Effector CD4-positive, alpha-beta T cell (primary cell): ENCODE measurements around the gene PCDH9.

Experiments used
- DNase-seq: peaks from one replicate; pipeline ENCODE4 v3.0.0-alpha.2; 2020

PCDH9 gene

DNA sequence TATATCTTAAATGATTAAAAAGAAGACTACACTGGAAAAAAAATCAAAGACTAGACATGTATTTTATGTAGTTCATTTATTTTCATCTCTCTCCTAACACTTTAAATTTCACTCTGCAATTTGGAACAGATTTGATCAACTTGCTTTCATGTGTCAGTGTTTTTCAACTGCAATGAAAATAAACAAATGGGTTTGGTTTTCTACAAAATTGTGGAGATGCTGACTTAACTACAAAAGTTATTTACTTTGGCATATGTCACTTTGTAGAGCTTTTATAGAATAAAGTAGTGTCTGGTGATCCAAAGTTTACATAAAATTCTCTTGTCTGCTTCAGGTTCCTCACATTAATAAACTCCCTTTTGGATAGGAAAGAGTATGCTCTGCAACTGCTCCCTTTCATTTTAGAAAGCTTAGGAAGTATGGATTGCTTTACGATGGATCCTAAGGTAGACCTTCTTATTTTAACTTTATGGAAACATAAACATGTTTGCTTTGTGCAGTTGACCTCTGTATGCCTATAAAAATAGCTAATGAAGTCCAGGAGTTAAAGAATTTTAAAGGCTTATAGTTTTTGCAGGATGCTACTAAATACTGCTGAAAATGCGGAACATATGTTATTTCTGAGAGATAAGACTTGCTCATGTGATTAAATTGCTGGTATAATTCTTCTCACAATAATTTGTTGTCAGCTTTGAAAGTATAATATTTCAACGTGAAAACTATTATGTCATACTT lies 815.9 kb downstream of the PCDH9 start:
- no peak for DNase-seq

DNA sequence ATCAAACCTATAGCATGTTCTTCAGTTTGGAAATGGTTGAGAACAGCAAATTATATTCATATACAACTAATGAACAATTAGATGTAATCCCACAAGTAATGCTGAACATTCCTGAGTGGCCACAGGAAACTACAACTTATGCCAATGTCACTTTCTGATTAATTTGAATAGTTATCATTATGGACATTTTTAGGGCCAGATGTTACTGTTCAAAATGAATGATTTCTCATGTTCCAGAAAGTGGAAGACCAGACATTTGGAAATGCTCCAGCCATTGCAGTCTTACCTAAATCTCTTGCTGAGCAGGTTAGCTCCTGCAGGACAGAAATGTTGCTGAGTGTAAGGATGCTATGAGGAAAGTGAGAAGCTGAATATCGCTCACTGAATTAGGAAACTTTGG lies 819.8 kb downstream of the PCDH9 start:
- no peak for DNase-seq

DNA sequence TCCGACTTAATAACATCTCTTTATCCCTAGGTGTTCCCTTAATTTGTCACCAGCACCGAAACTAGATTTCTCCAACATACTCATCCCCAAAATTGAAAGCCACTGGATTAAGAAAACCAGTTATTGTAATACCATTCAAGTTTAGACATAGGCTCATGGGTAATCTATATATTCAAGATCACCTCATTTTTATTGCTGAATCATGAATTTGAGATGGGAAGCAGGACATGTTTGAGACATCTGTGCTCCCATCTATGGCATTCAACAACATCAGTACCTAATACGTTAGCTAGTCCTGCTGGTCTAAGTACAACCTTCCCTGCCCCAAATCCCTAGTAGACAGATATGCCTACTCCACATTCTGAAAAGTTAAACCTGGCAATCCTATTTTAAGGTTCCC lies 820.6 kb downstream of the PCDH9 start:
- no peak for DNase-seq

DNA sequence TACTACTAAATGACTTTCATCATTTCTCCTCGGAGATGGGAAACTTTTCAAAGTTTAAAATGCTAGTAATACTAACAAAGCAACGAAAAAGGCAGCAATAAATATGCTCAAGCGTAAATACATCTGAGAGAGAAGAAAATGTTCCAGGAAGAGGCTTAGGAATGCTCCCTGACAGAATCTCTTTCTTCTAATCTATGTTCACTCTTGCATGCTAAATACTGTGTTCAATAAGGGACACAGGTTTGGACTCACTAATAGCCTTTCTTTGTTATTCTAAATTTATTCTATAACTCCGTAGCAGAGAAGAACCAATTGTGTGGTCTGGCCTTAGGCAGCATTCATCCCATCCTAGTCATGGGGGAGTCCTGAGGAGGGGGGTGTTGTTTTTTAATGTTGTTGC lies 823.0 kb downstream of the PCDH9 start:
- no peak for DNase-seq

DNA sequence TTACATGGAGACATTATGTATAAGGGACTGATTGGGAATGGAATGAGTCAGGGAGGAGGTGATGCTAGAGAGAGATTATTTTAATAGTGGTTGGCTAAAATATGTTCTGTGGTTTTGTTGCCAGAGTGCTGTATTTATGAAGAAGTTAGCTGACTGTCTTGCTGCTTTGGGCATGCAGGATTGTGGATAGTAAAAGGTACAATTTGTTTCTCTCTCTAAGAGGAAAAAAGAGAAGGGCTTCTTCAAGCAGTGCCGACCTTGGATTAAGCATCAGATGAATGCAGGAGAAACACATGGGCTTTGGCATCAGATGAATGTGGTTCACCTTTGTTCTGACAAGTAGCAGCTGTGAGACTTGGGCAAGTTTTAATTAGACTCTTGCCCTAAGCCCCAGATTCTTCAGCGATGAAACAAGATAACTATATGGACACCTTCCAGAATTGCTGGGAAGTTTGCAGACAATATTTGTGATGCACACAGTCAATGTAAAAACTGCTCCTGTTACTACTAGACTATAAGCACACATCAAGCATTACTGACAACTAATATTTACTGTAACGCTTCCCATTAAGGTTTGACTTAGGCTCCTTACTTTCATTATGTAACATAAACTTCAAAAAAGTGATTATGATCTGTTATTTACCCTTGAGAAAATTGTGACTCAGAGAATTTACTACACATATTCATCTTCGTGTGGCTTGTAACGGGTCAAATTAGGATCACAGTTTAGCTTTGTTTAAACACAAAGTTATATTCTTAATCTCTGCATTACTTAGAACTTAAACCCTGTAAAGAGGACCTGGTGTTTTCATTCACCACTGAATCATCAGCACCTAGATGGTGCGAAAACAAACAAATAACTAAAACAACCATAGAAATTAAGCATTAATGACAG lies 824.0 kb downstream of the PCDH9 start:
- no peak for DNase-seq

DNA sequence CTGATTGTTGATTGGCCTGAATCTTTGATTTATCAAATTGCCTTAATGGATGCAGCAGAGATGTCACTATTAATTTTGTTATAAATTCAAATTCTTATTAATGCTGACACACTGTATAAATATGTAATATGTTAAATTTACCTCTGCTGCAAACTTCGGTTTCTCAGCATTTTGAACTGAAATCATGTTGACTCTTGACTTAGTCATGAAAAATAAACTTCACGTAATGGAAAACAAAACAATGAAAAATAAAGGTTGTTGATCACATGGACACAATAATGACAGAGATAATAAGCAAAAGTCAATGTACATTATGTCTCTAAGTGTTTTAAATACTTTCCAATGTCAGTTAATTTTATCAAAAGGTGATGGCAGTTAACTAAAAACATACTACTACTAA lies 827.6 kb downstream of the PCDH9 start:
- no peak for DNase-seq

DNA sequence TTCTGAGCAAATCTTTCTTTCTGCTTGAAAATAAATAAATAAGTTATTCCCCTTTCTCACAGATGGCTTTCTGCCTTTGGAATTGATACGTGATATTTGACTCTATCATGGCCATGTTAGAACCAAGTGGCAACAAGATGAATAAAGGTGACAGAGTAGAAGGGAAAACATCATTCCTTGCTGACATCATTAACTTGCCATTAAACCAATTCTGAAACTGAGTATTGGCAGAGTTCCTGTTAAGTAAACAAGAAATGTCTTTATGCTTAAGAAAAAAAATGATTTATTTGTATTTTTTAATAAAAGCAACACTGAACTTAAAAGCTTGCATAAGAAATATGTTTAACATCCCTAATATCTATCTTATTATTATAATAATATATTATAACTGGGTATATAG lies 828.1 kb downstream of the PCDH9 start:
- no peak for DNase-seq

DNA sequence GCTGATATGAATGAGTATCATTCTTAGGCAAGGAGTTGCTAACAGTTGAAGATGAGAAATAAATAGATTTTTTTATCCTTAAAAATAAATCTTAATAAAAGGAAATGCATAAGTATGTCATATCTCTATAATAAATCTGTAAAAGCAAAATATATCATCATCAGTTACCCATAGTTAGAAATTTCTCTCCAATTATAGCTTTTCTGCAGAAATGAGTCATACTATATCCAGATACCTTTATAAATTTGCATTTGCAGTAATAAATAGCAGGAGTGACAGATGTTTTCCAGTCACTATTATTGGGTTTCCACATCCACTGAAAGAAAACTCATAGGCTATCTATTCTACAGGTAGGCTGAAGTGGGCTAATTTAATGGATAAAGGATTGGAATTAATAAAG lies 829.8 kb downstream of the PCDH9 start:
- DNase-seq: no peak

DNA sequence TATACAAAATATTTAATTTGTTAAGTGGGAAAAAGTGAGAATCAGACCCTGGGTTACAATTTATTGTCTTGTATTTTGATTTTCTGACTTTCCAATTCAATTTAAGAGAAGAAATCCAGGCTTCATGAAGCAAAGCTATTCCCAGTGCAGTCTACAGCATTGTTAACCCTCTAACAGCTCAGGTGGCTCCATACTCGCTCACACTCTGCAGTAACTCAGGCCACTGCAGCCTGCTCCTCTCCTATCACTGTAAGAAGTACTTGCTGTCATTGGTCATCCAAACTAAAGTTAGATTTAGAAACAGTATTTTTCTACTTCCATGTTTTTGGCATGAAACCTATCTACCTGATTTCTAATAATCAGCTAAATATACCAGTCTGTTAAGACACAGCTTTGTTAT lies 830.3 kb downstream of the PCDH9 start:
- no peak for DNase-seq

DNA sequence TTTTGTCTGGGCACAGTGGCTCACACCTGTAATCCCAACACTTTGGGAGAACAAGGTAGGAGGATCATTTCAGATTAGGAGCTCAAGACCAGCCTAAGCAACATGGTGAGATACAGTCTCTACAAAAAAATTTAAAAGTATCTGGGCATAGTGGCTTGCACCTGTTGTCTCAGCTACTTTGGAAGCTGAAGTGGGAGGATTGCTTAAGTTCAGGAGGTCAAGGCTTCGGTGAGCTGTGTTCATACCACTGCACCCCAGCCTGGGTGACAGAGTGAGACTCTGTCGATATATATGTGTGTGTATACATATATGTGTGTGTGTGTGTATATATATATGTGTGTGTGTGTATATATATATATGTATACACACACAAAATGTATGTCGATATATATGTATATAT lies 833.0 kb downstream of the PCDH9 start:
- DNase-seq: no peak

DNA sequence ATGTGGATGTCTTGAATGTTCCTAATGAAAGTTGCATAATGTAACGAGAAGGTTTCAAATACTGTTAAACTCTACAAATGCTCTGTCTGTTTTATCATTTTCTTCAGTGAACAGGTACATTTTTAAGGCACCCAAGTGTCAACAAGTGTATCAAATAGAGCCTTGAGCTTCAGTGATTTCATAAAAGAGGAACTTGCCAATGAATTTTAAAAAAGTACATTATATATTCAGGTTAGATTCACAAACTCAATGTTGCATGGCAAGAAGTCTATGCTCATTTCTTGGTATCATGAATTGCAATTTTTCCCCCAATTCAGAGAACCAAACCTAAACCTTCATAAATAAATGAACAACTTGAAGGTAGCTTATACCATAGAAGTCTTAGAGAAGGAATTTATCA lies 838.8 kb downstream of the PCDH9 start:
- no peak for DNase-seq

DNA sequence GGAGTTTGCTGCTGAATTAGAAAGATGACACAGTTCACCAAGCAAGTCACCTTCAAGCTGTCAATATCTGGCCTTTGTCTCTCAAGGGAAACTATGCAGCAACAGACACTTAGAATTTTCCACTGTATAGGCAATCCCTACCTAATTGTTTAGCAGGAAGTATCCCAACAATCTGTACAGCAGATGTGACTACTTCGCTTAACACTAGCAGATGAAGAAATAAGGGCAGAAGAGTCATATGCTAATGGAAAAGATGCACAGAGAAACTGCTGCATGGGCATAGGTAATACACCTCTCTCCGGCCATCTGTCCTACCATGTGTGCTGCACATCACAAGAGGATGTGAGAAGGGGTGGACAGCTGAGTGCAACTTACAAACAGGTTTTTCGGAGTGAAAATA lies 851.2 kb downstream of the PCDH9 start:
- no peak for DNase-seq

DNA sequence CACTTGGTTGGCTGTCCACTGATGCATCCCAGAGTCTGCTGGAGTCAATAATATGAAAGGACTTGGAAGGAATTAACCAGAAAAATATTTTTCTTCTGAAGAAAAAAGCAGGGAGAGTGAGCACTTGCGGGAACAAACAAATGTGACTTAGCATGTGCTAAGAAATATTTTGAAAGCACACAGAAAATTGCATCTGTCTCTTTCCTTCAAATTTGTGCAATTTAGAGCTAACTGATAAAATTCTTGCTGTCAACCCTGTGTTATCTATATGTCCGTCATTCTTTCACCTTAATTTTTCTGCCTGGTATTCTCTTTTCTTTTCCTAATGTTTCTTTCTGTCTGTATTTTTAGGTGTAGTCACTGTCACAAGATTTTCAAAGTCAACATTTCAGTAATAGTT lies 852.6 kb downstream of the PCDH9 start:
- no peak for DNase-seq

DNA sequence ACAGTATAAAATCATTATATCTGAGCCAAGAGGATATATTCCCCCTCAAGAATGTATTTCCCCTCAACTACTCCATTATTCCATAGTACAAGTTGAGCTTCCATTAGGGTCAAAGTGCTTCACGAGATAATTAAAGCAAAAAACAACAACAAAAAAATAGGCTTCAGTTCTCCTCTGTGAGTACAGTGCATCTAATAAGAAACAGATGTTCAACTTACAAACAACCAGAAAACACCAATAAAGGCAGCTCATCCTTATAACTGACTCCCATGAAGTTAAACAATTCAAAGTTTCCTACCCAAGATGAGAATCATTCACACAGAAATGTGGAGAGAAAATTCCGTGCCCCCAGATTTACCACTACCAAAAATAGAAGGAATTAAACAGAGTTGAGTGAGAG lies 854.4 kb downstream of the PCDH9 start:
- DNase-seq: no peak

DNA sequence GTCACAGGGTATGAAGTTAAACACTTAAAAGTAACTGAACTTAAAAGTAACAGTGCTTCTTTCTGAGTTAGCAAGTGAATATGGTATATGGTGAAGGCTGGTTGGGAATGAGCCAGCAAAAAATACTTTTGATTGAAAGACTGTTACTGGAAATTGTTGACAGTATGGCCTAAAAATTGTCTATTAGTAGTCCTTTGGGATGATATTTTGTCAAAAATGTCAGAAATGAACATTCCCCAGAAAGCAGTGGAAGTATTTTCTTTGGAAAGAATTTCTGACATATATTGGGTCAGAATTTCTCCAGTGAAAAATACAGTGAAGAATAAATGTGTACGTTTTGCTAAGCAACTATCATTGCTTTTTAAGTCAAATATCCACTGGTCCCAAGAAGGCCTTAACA lies 860.5 kb downstream of the PCDH9 start:
- no peak for DNase-seq

DNA sequence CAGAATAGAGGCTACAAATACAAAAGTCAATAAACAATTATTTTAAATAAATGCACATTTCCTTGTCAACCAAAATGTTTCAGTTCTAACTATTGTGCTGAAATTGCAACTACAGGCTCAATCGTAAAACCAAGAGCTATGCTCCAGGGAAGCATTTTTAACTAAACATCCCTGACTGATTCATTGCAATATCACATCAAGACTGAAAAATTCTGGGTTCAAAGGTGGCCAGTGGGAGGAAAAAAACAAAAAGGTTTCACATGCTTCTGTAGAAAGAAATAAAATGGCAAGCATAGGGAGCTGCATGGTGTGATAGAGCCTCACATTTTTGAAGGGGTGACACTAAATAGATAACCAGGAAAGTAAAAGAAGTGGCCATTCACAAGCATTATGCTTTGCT lies 862.8 kb downstream of the PCDH9 start:
- no peak for DNase-seq

DNA sequence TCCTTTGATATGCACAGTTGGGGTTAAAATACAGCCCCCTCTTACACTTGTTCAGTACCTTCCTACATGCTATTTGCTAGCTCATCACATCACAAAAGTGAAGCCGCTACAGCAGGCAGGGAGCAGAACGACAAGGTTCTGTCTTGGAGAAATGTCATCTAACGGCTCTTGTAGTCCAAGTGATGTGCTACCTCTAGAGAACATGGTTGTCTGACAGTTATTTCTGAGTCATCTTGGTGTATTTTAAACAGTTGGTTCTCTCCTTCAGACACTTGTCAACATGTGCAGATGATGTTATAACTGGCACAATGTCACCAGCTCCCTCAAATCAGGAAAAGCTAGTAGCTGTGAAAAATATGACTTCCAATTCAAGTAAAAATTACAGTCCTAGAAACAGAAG lies 865.0 kb downstream of the PCDH9 start:
- no peak for DNase-seq

DNA sequence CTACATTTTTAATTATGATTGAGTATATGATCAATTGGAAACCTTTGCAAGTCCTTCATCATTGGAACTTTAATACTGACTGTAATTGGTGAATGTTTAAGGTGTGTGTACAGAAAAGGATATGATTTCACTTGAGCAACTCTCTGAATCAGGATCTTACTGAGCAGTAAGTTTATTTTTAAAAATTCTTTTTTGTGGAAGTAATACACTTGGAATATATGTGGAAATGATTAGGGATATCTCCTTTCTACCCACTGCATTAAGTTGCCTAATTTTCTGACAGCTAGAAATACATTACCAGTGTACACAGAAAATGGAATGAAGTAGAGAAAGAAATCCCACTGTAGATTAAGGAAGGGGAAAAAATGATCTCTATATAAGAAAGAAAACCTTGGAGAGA lies 865.8 kb downstream of the PCDH9 start:
- no peak for DNase-seq

DNA sequence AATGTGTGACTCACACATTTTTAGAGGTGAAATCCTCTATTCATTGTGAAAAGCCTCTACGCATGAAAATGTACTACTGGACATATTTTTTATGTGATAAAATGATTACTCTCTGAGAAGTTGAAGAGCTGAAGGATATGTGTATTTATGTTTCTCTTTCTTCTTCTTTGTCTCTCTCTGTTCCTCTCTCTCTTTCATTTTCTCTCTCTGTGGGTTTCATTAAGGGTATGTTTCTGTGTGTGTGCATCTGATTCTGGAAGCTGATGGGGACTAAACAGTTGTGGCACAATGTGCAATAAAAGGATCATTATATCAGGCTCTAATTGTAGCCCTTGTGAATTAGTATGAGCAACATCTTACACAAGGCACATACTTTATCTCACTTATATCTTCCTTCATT lies 867.7 kb downstream of the PCDH9 start:
- no peak for DNase-seq

DNA sequence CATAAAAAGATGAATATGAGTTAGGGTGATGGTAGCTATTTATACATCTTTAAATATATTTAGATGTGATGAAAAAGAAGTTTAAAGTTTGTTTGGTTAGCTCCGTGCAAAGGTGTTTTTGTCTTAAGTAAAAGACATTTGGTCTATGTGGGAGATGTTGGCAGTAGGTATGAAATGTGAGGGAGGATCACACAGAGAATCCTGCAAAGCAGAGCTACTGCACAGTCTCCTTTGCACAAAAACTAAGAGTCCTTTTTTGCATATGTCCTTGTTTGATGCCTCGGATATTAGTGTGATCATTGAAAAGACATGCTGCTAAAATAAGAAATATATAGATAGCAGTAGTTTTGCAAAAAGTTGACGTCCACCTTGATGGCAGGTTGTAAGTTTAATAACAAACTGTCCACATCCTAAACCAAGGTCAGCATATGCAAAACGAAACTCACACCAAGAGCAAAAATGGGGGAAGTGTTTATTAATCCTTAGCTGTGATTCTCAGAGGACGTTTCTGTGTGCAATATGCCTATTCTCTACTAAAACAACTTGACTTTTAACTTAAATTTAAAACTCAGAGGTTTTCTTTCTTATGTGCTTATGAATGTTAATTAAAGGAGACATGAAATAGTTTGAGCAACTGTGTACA lies 870.1 kb downstream of the PCDH9 start:
- DNase-seq: no peak

DNA sequence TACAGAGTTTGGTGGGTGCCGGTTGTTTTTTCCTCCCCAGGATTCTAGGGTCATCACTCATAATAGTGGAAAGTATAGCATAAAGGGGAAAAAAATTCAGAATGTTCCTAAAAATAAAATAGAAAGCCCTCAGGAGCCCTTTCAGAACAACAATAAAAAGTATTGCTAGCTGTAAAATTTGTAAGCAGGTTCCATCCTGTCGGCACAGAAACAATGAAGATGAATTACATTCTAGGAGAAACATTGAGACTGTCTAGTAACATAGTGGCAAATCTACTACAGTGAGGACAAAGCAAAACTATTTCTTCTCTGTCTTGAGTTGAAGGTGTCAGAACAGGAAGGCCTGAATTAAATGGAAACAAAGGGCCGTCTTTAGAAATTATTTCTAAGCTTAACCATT lies 870.7 kb downstream of the PCDH9 start:
- no peak for DNase-seq

DNA sequence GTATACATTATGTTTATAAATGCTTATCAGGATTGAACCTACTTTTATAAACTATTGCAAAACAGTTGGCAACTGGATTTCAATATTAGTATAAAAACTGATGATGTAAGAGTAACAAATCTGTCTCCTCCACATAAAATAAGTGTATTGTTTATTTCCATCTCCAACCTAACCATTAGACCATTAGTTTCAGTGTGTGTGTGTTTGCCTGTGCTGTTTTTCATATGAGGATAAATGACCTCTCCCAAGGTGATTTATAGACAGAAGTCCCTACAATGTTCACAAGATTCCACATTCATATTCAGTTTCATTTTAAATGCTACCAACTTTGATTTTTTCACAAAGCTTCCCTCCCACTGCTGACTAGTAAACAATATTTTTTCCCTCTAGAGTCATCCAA lies 871.6 kb downstream of the PCDH9 start:
- DNase-seq: no peak

DNA sequence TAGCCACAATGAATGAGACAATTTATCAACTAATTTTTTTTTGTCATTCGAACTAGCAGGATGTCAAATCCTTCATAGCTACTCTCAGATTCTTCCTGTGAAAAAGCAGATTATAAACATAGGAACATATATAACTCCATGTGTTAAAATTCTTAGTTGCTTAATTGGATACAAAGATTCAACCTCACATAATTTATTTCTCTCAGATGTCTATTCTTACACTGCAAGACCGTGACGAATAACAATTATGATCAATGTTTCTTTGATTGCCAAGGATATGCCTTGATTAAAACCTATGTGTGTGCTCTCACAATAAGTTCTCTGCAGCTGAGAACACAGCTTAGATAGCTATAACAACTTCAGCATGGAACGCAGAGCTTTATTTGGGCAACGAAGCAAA lies 872.7 kb downstream of the PCDH9 start:
- DNase-seq: no peak
